NK-92 (cell line): Measurements from ENCODE around the gene C13orf46.

ENCODE experiments used
- DNase-seq: peaks from one replicate; lab custom pipeline; 2025; ENCODE audit not compliant: unreplicated experiment; lab: John Stamatoyannopoulos, UW

Gene C13orf46

GRCh38 chr13:114010401-114011101 is 36.7 kb upstream of the C13orf46 start:
- no peak for DNase-seq

DNA sequence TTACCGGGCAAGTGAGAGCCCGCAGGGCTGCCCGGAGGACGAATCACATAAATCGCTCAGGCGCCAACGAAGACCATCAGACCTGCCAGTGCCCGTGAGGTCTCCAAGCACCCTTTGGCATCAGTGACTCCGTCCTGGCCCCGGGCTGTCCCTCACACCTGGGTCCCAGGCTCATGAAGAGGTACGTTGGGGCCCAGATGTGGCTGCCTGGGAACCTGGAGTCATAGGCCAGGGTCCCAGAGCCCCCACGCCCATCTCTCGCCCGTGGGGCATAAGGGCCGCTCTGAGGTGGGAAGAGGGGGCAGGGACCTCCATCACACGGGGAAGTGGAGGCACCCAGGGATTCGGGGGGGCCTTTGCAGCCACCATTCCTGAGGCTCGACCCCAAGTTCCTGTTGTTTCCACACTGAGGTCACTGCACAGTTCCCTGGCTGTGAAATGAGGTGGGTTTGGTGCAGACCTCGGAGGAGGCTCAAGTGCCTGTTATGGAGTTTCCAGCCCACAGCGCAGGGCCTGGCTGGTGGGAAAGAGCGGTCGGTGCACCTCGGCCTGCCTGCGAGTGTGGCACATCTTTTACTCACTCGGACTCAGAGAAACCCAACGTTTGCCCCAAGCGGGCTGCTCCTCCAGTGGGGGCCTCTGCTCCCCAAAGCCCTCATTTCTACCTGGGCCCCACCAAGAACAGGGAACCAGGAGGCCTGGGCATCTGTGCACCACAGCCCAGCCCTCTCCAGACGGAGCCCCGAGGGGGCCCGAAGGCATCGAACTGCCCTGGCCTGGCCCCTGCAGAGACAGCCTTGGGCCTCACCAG is 35.9 kb upstream of the C13orf46 start:
- DNase-seq: no peak

DNA sequence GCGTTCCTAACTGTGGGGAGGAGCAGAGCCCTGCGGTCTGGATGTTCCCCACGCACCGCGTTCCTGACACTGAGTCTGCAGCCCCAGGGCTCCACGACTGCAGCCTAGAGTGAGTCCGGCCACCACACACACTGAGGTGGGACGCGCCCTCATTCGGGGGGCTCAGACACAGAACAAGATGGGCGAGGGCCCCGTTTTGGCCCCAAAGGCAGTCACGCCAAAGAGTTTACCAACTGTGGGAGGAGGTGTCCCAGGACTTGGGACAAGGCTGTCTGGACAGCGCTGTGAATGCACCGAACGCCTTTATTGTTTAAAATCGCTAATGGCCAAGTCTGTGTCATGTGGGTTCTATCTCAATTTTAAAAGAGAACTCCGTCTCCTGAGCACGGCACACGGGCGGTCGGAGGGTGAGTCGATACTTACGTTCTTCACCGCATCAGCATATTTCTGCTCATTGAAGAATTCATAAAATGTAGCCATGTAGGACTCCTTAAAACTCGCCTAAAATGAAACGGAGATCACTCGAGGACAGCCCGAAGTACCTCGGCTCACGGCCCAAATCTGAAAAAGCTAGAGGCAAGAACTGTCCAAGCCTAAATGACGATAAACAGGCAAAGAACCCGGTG is 35.2 kb upstream of the C13orf46 start:
- DNase-seq: no peak

- DNase-seq: no peak
Measured at GRCh38 chr13:114007566-114007965, 33.7 kb upstream of the C13orf46 start.

DNA sequence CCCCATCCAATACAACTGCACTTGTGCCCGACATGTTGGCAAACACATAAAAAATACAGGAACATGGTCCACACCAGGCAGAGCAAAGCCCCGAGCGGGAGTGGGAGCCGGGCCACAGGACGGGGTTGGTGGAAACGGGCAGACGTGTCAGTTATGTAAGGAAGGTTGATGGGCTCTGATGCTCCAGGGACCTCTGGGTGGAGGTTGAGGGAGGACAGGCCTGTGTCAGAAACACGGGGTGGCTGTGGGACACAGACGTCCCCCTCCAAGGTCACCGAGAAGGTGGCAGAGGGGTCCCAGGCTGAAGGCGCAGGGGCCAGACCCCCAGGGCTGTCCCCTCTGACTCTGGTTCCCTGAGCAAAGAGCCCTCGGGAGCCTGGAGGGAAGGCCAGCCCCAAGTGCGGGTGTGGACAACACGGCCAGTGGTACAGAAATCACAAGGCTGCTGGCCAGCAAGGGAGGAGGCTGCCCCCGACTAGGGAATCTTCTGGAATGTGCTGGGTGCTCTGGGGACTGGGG is 31.4 kb upstream of the C13orf46 start:
- DNase-seq: no peak

- no peak for DNase-seq
Measured at GRCh38 chr13:114004420-114005205, 30.7 kb upstream of the C13orf46 start.

- no peak for DNase-seq
Measured at GRCh38 chr13:114002771-114003321, 29.0 kb upstream of the C13orf46 start.

GRCh38 chr13:114002009-114002544 is 28.2 kb upstream of the C13orf46 start:
- DNase-seq: no peak

DNA sequence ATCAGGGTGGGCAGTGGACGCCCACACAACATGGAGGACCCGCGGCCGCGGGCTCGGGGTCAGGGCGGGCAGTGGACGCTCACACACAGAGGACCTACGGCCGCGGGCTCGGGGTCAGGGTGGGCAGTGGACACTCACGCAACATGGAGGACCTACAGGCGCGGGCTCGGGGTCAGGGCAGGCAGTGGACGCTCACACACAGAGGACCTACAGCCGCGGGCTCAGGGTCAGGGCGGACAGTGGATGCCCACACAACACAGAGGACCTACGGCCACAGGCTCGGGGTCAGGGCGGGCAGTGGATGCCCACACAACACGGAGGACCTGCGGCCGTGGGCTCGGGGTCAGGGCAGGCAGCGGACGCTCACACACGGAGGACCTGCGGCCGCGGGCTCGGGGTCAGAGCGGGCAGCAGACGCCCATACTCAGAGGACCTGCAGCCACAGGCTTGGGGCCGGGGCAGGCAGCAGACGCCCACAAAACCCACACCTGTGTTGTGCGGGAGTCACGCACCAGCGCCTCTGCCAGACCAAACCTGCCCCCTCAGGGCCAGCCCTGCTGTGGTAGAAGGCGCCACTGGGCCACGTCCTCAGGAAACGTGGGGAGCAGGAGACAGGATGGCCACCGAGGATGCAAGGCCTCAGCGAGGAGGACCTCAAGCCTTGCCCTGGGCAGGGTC is 27.6 kb upstream of the C13orf46 start:
- DNase-seq: no peak

- no peak for DNase-seq
Measured at GRCh38 chr13:114000151-114001040, 26.5 kb upstream of the C13orf46 start.

DNA sequence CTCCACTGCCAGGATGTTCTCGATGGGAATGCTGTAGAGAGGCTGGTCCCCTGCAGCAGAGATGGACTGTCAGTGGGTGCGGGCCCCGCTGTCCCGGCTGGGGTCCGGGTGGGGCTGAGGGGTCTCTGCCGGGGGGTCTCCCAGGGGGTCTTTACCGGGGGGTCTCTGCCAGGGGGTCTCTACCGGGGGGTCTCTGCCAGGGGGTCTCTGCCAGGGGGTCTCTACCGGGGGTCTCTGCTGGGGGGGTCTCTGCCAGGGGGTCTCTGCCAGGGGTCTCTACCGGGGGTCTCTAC is 25.7 kb upstream of the C13orf46 start:
- DNase-seq: no peak

DNA sequence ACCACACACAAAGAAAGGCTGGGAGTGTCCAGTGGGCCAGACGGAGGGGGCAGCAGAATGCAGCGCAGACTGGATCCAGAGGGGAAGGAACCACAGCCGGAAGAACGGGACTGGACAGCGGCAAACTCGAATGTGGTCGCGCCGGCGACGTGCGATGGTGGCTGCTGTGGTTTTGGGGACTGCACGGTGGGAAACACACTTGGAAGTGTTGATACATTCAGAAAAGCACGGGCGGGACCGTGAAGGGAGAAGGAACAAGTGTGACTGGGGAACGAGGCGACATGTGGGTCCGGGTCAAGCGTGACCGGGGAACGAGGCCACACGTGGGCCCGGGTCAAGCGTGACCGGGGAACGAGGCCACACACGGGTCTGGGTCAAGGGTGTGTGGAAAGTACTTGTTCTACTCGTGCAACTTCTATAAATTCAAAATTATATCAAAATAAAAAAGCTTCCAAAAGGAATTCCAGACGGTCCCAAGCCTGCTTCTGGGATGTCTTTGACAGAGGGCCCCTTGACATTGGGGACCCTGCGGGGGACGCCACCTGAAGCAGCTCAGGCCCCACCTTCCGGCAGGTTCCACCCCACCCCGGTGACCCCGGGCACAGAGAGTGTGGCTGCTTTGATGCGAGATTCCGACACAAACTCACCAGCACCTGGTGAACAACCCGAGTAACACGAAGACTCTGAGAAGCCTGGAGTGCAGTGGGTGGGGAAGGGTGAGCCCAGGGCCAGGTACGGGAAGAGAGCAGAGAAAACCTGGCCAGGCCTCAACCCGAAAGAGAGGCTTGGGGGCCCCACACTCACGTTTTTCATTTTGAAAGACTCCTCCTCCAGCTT is 25.1 kb upstream of the C13orf46 start:
- DNase-seq: no peak

DNA sequence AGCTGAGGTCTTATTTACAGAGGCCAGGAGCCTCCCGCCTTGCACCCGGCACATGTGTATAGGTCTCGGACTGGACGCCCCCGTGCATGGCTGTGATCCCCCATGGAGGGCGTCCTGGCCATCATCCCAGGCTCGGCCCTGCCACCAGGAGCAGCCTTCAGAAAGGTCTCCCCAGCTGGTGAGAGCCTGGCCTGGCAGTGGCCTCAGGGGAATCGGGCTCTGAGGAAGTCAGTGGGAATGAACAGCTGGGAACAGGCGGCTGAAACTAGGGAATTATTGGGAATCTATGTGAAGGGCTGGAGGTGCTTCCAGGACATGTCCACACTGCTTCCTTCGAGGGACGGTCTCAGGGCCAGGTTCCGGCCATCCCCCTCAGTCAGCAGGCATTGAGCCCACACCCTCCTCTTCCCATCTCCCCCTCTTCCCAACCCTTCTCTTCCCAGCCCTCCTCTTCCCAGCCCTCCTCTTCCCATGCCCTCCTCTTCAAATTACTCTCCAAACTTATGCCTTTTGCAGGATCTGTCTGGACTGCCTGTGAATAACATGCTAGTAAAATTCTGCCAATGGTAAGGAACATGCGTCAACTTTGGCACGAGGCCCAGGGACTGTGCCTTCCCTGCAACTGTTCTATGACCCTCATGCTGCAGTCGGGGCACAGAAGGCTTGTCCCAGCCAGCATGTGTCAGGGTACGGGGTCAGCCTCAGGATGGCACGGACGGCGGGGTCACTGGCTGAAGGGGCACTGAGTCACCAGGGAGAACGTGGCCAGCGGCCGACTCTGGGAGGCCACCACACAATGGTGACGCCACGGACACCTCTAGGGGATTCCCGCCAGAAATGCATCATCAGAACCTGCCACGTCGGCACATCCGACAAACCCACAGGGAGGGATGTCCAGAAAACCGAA is 24.2 kb upstream of the C13orf46 start:
- no peak for DNase-seq

GRCh38 chr13:113996912-113997745 is 23.3 kb upstream of the C13orf46 start:
- no peak for DNase-seq

GRCh38 chr13:113996081-113996911 is 22.4 kb upstream of the C13orf46 start:
- DNase-seq: no peak
